B cell (primary cell): ENCODE measurements around the gene TBATA. TPM values are rescaled to one million over a fixed set of nuclear protein-coding genes. Genes with fewer than 3 reads are reported as not detected.

Source experiments
- ATAC-seq: fragments of 200-7000 bp; cut with Tn5 transposase; one replicate; pipeline ENCODE4 v1.10.0; 2021; ENCODE audit warnings: low read depth, mild to moderate bottlenecking, moderate number of reproducible peaks, moderate library complexity
- CTCF ChIA-PET: fragments of 350-600 bp; sonication (Branson Sonifier 250); formaldehyde crosslinking; loops from one replicate; lab custom pipeline; 2021; ENCODE audit warnings: antibody characterized with exemption, inconsistent platforms; lab: Charles Lee
- POLR2A ChIA-PET: fragments of 350-600 bp; sonication (Branson Sonifier 250); formaldehyde crosslinking; loops from one replicate; lab custom pipeline; 2021; ENCODE audit warnings: antibody characterized with exemption; lab: Charles Lee
- DNase-seq: peaks from one replicate; pipeline ENCODE4 v3.0.0; 2013
- H2AFZ ChIP-seq: 2 replicates; pipeline ENCODE4 v1.6.1; 2012; ENCODE audit warnings: mild to moderate bottlenecking, low read depth, low read length; ENCODE audit not compliant: insufficient read depth, poor library complexity, severe bottlenecking
- H3K27ac ChIP-seq, 2 donors: 1 replicate in 1 of 2; 2 replicates in 1 of 2; pipeline ENCODE4 v1.5.1; 2012 to 2013; ENCODE audit warnings: low read length in 2 of 2, mild to moderate bottlenecking in 2 of 2, moderate library complexity in 1 of 2
- H3K27me3 ChIP-seq, 4 experiments: fragments of 200-600 bp in 1 of 4; sonication (generic) in 1 of 4; replicated peaks in 1 of 4; 1 replicate in 2 of 4; 2 replicates in 2 of 4; pipeline versions ENCODE4 v1.6.1 to v1.7.0; 2013 to 2016; ENCODE audit warnings: low read length in 3 of 4, mild to moderate bottlenecking in 2 of 4, mixed read lengths in 1 of 4, moderate library complexity in 1 of 4; ENCODE audit not compliant: insufficient read depth in 4 of 4, control insufficient read depth in 3 of 4; ENCODE audit errors: control extremely low read depth in 1 of 4
- H3K36me3 ChIP-seq, 2 experiments: replicated peaks in 1 of 2; 1 replicate in 1 of 2; 2 replicates in 1 of 2; pipeline versions ENCODE4 v1.6.1 to v1.7.1; 2013; ENCODE audit warnings: low read length in 1 of 2; ENCODE audit not compliant: insufficient read depth in 2 of 2, control insufficient read depth in 1 of 2; ENCODE audit errors: control extremely low read depth in 1 of 2, extremely low read depth in 1 of 2
- H3K4me1 ChIP-seq, 2 donors: fragments of 200-600 bp in 1 of 2; sonication (generic) in 1 of 2; 1 replicate in 1 of 2; 2 replicates in 1 of 2; pipeline versions ENCODE4 v1.5.1 to v1.6.1; 2013 to 2017; ENCODE audit warnings: low read length in 2 of 2; ENCODE audit not compliant: control insufficient read depth in 2 of 2, insufficient read depth in 2 of 2
- H3K4me2 ChIP-seq: replicated peaks from 2 replicates; pipeline ENCODE3; 2012; ENCODE audit warnings: mild to moderate bottlenecking, low read depth, low read length; ENCODE audit not compliant: poor library complexity, severe bottlenecking
- H3K4me3 ChIP-seq, 5 experiments: fragments of 200-600 bp in 1 of 5; sonication (generic) in 1 of 5; 1 replicate in 3 of 5; 2 replicates in 2 of 5; pipeline versions ENCODE4 v1.5.1 to v1.7.0; 2011 to 2016; ENCODE audit warnings: low read length in 4 of 5, mild to moderate bottlenecking in 4 of 5, low read depth in 2 of 5, control low read depth in 1 of 5, moderate library complexity in 1 of 5; ENCODE audit not compliant: insufficient read depth in 1 of 5; ENCODE audit errors: control extremely low read depth in 1 of 5, extremely low read depth in 1 of 5
- H3K79me2 ChIP-seq: fragments of 200-600 bp; sonication (generic); one replicate; pipeline ENCODE4 v1.6.0; 2016; ENCODE audit warnings: low read length; ENCODE audit not compliant: control insufficient read depth, insufficient read depth
- H3K9ac ChIP-seq: fragments of 200-600 bp; sonication (generic); 2 replicates; pipeline ENCODE4 v1.6.1; 2017; ENCODE audit warnings: mild to moderate bottlenecking, low read length, moderate library complexity
- H3K9me3 ChIP-seq, 3 donors: one replicate each; pipeline versions ENCODE4 v1.6.1 to v1.7.1; 2013; ENCODE audit warnings: low read length in 2 of 3; ENCODE audit not compliant: control insufficient read depth in 2 of 3, insufficient read depth in 1 of 3; ENCODE audit errors: control extremely low read depth in 1 of 3
- H4K20me1 ChIP-seq: 2 replicates; pipeline ENCODE4 v1.6.0; 2012; ENCODE audit warnings: mild to moderate bottlenecking, low read length; ENCODE audit not compliant: insufficient read depth, control insufficient read depth, poor library complexity, severe bottlenecking
- H3K27ac Mint-ChIP-seq: one replicate; pipeline ENCODE4 v1.8.0; 2021; ENCODE audit warnings: mixed read lengths
- H3K27me3 Mint-ChIP-seq: one replicate; pipeline ENCODE4 v1.8.0; 2021; ENCODE audit warnings: mixed read lengths
- H3K4me1 Mint-ChIP-seq: one replicate; pipeline ENCODE4 v1.8.0; 2021; ENCODE audit warnings: mixed read lengths
- H3K4me3 Mint-ChIP-seq: one replicate; pipeline ENCODE4 v1.8.0; 2021; ENCODE audit warnings: mixed read lengths
- H3K9me3 Mint-ChIP-seq: one replicate; pipeline ENCODE4 v1.8.0; 2022; ENCODE audit warnings: mixed read lengths; ENCODE audit not compliant: insufficient read depth
- EZH2 ChIP-seq: IDR thresholded peaks from 2 replicates; pipeline ENCODE4 v1.6.1; 2012; ENCODE audit warnings: borderline replicate concordance, low read depth, mild to moderate bottlenecking, moderate library complexity, low read length; ENCODE audit not compliant: insufficient read depth, poor library complexity, severe bottlenecking
- WGBS: methylation state at CpG from one replicate; pipeline ENCODE4 v1.1.5; 2013; ENCODE audit warnings: missing lambda C conversion rate; ENCODE audit not compliant: insufficient coverage; 5-methylcytosine and 5-hydroxymethylcytosine counted together
- intact Hi-C: fragments of 100-400 bp; cut with micrococcal nuclease; formaldehyde crosslinking; loops from one replicate; pipeline ENCODE4 v1.10.0; 2022
- polyA plus RNA-seq: library from polyadenylated mRNA; depleted of rRNA; stranded (reverse); fragments of >200 nt; gene quantifications from 2 replicates; pipeline ENCODE4 v1.2.3, GENCODE V29; 2012
- total RNA-seq, 2 donors: library from RNA; stranded (reverse); fragments of 120-200 nt in 1 of 2; gene quantifications; 1 replicate in 1 of 2; 2 replicates in 1 of 2; pipeline versions ENCODE4 v1.2.3 to v1.2.4, GENCODE V29; 2013 to 2022
- TF ChIP-seq, protein P1 (sequence below): fragments of 200-600 bp; IDR thresholded peaks from one replicate; pipeline ENCODE4 v1.8.0; 2022; ENCODE audit warnings: antibody characterized with exemption, mild to moderate bottlenecking

Gene TBATA
- total and polyA plus RNA-seq, 2 donors (not counting 1 experiment from before 2014, with no cell fraction given): not detected

DNA sequence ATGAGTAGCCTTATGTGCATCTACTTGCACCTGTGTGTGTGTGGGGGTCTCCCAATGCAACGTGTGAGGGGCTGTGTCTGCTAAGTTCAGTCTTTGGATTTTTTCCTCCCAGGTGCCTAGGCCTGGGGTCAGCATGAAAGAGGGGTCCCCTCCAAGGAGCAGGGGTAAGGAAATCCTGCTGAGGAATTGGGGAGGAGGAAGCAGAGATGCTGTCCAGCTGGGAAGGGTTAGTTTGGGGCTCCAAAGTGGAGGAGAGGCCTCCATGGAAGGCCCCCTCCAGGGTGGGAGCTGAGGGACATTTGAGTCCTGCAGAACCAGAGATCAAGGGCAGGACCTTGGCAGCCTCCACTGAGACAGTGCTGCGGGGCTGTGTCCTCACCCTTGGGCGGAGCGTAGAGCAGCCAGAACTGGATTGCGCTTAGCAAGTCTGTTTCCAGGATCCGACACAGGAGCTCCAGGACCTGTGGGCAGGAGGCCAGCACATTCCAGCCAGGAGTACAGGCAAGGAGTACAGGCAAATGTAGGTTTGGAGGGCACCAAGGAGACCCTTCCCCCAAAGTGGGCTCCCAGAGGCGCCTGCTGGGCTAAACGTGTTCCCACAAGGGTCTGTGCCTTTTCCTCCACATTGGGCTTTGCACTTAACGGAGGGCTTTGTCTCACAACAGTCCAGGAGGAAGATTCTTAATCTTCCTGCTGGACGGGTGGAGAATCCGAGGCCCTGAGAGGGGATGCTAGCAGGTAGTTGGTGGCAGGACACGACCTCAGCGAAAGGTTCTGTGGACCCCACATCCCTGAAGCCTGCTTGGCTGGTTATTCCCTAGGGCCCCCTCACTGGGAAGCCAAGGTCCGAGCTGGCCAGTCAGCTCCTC, 10.1 kb downstream of the TBATA start:
- intact Hi-C loops: no loop called here
- no peaks in the 10 kb centered on the region for H3K4me1 Mint-ChIP-seq
- ChIA-PET CTCF (interaction anchor here (2.8 kb wide), 1 partner anchor 16 kb away, joined by 8 read pairs; no protein-coding TSS in a partner anchor), POLR2A (no interaction called here)
- Histone ChIP-seq H3K27me3 (no peaks in the 10 kb centered on the region), H2AFZ (no peak overlapping the region), H3K79me2 (no peaks in the 10 kb centered on the region), H3K27ac (no peak overlapping the region), H3K9me3 (no peaks in the 10 kb centered on the region), H3K4me3 (no peak overlapping the region), H3K9ac (no peak overlapping the region), H3K4me1 (no peaks in the 10 kb centered on the region), H4K20me1 (no peaks in the 10 kb centered on the region), H3K4me2 (no peak overlapping the region), H3K36me3 (no peaks in the 10 kb centered on the region)
- WGBS: 88% methylated on average over 13 of the region's 14 CpGs
- H3K9me3 Mint-ChIP-seq: no peaks in the 10 kb centered on the region
- H3K4me3 Mint-ChIP-seq: no peak overlapping the region
- H3K27ac Mint-ChIP-seq: no peak overlapping the region
- TF ChIP-seq, protein P1, sequence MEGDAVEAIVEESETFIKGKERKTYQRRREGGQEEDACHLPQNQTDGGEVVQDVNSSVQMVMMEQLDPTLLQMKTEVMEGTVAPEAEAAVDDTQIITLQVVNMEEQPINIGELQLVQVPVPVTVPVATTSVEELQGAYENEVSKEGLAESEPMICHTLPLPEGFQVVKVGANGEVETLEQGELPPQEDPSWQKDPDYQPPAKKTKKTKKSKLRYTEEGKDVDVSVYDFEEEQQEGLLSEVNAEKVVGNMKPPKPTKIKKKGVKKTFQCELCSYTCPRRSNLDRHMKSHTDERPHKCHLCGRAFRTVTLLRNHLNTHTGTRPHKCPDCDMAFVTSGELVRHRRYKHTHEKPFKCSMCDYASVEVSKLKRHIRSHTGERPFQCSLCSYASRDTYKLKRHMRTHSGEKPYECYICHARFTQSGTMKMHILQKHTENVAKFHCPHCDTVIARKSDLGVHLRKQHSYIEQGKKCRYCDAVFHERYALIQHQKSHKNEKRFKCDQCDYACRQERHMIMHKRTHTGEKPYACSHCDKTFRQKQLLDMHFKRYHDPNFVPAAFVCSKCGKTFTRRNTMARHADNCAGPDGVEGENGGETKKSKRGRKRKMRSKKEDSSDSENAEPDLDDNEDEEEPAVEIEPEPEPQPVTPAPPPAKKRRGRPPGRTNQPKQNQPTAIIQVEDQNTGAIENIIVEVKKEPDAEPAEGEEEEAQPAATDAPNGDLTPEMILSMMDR: no peak
- no peak for TF ChIP-seq EZH2
- DNase-seq (no peak), ATAC-seq (no peak)
- H3K27me3 Mint-ChIP-seq: no peaks in the 10 kb centered on the region
